Neural cell (in vitro differentiated cells): ENCODE measurements around the gene TAX1BP3. TPM values are rescaled to one million over a fixed set of nuclear protein-coding genes. Genes with fewer than 3 reads are reported as not detected.

Source experiments
- H2AFZ ChIP-seq: fragments of 200-600, 300-800 bp; sonication (generic), shearing (Covaris generic); 2 replicates; pipeline ENCODE4 v1.6.0; 2014; ENCODE audit warnings: low read depth, mild to moderate bottlenecking, antibody characterized with exemption, low read length, moderate library complexity
- H3F3A ChIP-seq: fragments of 200-600 bp; shearing (Covaris generic); 2 replicates; pipeline ENCODE4 v1.6.1; 2016; ENCODE audit warnings: mild to moderate bottlenecking, moderate library complexity, mixed read lengths, antibody characterized with exemption, low read length; ENCODE audit not compliant: insufficient read depth, poor library complexity, severe bottlenecking
- H3K27ac ChIP-seq: fragments of 200-600, 300-800 bp; sonication (generic), shearing (Covaris generic); 2 replicates; pipeline ENCODE4 v1.5.1; 2014; ENCODE audit warnings: mild to moderate bottlenecking, low read length, moderate library complexity
- H3K27me3 ChIP-seq: fragments of 300-800, 200-600 bp; sonication (generic), shearing (Covaris generic); 2 replicates; pipeline ENCODE4 v1.6.0; 2014; ENCODE audit warnings: mild to moderate bottlenecking, low read depth, low read length, moderate library complexity; ENCODE audit not compliant: insufficient read depth
- H3K36me3 ChIP-seq: fragments of 300-800, 200-600 bp; sonication (generic), shearing (Covaris generic); 2 replicates; pipeline ENCODE4 v1.5.1; 2014; ENCODE audit warnings: mild to moderate bottlenecking, antibody characterized with exemption, low read length, moderate library complexity; ENCODE audit not compliant: insufficient read depth
- H3K4me2 ChIP-seq: fragments of 300-800, 200-600 bp; sonication (generic), shearing (Covaris generic); 2 replicates; pipeline ENCODE4 v1.6.0; 2014; ENCODE audit warnings: mild to moderate bottlenecking, low read length
- H3K4me3 ChIP-seq: fragments of 300-800, 200-600 bp; sonication (generic), shearing (Covaris generic); 2 replicates; pipeline ENCODE4 v1.5.1; 2014; ENCODE audit warnings: mild to moderate bottlenecking, low read length, moderate library complexity
- H3K79me2 ChIP-seq: fragments of 200-600 bp; shearing (Covaris generic); replicated peaks from 2 replicates; pipeline ENCODE4 v1.6.0; 2014; ENCODE audit warnings: mild to moderate bottlenecking, low read length, moderate library complexity; ENCODE audit not compliant: insufficient read depth
- H3K9ac ChIP-seq: fragments of 300-800, 200-600 bp; sonication (generic), shearing (Covaris generic); 2 replicates; pipeline ENCODE4 v1.6.1; 2016; ENCODE audit warnings: mild to moderate bottlenecking, low read length, mixed read lengths
- H3K9me2 ChIP-seq: fragments of 200-600 bp; shearing (Covaris generic); 2 replicates; pipeline ENCODE4 v1.6.1; 2016; ENCODE audit warnings: mild to moderate bottlenecking, low read length, mixed read lengths; ENCODE audit not compliant: insufficient read depth
- H3K9me3 ChIP-seq: fragments of 200-600, 300-800 bp; sonication (generic), shearing (Covaris generic); 2 replicates; pipeline ENCODE4 v1.6.1; 2016; ENCODE audit warnings: mild to moderate bottlenecking, mixed run types, low read length, moderate library complexity, mixed read lengths
- H4K20me1 ChIP-seq: fragments of 200-600 bp; shearing (Covaris generic); 2 replicates; pipeline ENCODE4 v1.6.1; 2016; ENCODE audit warnings: mild to moderate bottlenecking, mixed run types; ENCODE audit not compliant: insufficient read depth
- EP300 ChIP-seq: fragments of 450-650 bp; conservative IDR thresholded peaks from 2 replicates; pipeline ENCODE4 v1.6.1; 2014; ENCODE audit warnings: antibody characterized with exemption, mild to moderate bottlenecking, moderate library complexity; ENCODE audit not compliant: poor library complexity, severe bottlenecking
- EZH2 ChIP-seq: fragments of 200-600, 300-800 bp; shearing (Covaris generic), sonication (generic); IDR thresholded peaks from 2 replicates; pipeline ENCODE4 v1.6.1; 2014; ENCODE audit warnings: antibody characterized with exemption, low read length, borderline replicate concordance, mild to moderate bottlenecking; ENCODE audit not compliant: insufficient read depth, poor library complexity, severe bottlenecking
- MXI1 ChIP-seq: fragments of 450-650 bp; conservative IDR thresholded peaks from 2 replicates; pipeline ENCODE4 v1.6.1; 2014; ENCODE audit warnings: antibody characterized with exemption, mild to moderate bottlenecking; ENCODE audit not compliant: poor library complexity, severe bottlenecking
- POLR2AphosphoS5 ChIP-seq: IDR thresholded peaks from 2 replicates; pipeline ENCODE4 v1.6.1; 2012
- RAD21 ChIP-seq: fragments of 450-650 bp; conservative IDR thresholded peaks from 2 replicates; pipeline ENCODE4 v1.6.1; 2014; ENCODE audit warnings: antibody characterized with exemption, mild to moderate bottlenecking, moderate library complexity
- SMC3 ChIP-seq: fragments of 450-650 bp; conservative IDR thresholded peaks from 2 replicates; pipeline ENCODE4 v1.6.1; 2014; ENCODE audit warnings: antibody characterized with exemption, mild to moderate bottlenecking, moderate library complexity; ENCODE audit not compliant: poor library complexity
- TAF1 ChIP-seq: IDR thresholded peaks from 2 replicates; pipeline ENCODE4 v1.6.1; 2012; ENCODE audit warnings: low read depth
- polyA plus RNA-seq: library from polyadenylated mRNA; depleted of rRNA; stranded (reverse); fragments of >200 nt; gene quantifications from 2 replicates; pipeline ENCODE4 v1.2.3, GENCODE V29; 2014
- TF ChIP-seq, protein P1 (sequence below): IDR thresholded peaks from 2 replicates; pipeline ENCODE4 v1.6.1; 2012; ENCODE audit warnings: borderline replicate concordance
- TF ChIP-seq, protein P2 (sequence below): fragments of 450-650 bp; IDR thresholded peaks from 2 replicates; pipeline ENCODE4 v1.5.1; 2014; ENCODE audit warnings: antibody characterized with exemption, mild to moderate bottlenecking, moderate library complexity; ENCODE audit not compliant: poor library complexity, severe bottlenecking

Gene TAX1BP3
- polyA plus RNA-seq, 1 donor from 2014 or later: 79.2 TPM

DNA sequence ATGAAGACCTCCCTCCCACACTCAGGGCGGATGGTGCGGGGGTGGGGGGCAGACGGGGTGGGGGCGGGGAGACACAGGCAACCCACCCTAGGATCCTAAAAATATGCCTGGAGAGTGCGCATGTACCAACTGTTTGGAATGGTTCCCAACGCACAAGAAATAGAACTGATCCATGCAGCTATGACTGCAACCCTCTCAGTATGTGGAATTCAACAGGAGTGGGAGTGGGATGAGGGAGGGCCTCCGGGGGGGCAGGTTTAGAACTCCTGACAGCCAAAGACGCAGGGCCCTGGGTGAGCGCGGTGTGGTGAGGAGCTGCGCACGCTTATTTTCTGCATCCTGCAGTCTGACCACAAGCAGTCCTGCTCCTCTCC lies 28.7 kb upstream of the TAX1BP3 start:
- H3K79me2 ChIP-seq: no peaks in the 10 kb centered on the region
- TF ChIP-seq POLR2AphosphoS5: no peak
- no peak for TF ChIP-seq TAF1
- no peak for TF ChIP-seq EZH2
- TF ChIP-seq RAD21: no peak
- H3K36me3 ChIP-seq: no peaks in the 10 kb centered on the region
- H3K4me2 ChIP-seq: no peak overlapping the region
- H3K9me3 ChIP-seq: no peaks in the 10 kb centered on the region
- H3K4me3 ChIP-seq: no peak overlapping the region
- peaks cover 27% of the 10 kb centered on the region for H3K27me3 ChIP-seq
- H3F3A ChIP-seq: no peaks in the 10 kb centered on the region
- H3K9me2 ChIP-seq: no peaks in the 10 kb centered on the region
- H4K20me1 ChIP-seq: no peaks in the 10 kb centered on the region
- no peak overlapping the region for H2AFZ ChIP-seq
- no peak overlapping the region for H3K9ac ChIP-seq
- H3K27ac ChIP-seq: no peak overlapping the region

DNA sequence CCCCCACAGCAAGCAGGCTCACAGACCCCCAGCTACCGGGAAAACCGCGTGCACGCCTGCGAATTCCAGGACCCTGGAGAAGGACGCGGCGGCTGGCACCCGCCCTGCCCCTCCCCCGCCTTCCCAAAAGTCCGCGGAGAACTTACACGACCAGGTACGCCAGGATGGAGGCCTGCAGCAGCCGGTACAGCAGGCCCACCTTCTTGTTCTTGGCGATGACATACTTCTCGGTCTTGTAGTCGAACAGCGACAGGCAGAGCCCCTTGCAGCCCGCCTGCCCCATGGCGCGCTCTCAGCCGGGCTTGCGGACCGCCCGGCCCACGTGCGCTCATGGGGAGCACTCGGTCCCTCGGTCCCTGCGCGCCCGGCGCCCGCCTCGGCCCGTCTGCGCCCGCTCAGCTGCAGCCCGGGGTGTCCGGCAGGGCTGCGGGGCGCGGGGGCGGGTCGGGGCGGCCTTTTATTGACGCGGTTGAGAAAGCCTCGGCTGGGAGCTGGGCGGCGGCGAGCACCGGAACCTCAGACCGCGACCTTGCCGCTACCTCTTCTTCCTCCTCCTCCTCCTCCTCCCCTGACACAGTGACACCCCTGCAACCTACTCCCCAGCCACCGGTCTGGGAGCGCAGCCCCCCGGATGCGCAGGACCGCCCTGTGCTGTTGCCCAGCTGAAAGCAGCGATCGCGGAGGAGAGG lies 27.5 kb upstream of the TAX1BP3 start, which contains the start of gene P2RX5:
TSS of gene P2RX5 (minus strand) at position 433 of the 689 bp plus-strand sequence. CDS start at position 283, 150 bp downstream.
- Histone ChIP-seq H3K79me2 (no peaks in the 10 kb centered on the region), H3F3A (no peaks in the 10 kb centered on the region), H3K4me2 (no peak within 1 kb of the TSS), H3K27me3 (peaks cover 27% of the 10 kb centered on the region), H3K9ac (peak within 1 kb of the TSS; percentile 34), H3K9me3 (no peaks in the 10 kb centered on the region), H2AFZ (no peak within 1 kb of the TSS), H3K4me3 (peak within 1 kb of the TSS; percentile 63), H3K27ac (no peak within 1 kb of the TSS), H4K20me1 (no peaks in the 10 kb centered on the region), H3K36me3 (no peaks in the 10 kb centered on the region), H3K9me2 (no peaks in the 10 kb centered on the region)
- no peak for TF ChIP-seq TAF1
- TF ChIP-seq RAD21: no peak
- TF ChIP-seq, protein P1, sequence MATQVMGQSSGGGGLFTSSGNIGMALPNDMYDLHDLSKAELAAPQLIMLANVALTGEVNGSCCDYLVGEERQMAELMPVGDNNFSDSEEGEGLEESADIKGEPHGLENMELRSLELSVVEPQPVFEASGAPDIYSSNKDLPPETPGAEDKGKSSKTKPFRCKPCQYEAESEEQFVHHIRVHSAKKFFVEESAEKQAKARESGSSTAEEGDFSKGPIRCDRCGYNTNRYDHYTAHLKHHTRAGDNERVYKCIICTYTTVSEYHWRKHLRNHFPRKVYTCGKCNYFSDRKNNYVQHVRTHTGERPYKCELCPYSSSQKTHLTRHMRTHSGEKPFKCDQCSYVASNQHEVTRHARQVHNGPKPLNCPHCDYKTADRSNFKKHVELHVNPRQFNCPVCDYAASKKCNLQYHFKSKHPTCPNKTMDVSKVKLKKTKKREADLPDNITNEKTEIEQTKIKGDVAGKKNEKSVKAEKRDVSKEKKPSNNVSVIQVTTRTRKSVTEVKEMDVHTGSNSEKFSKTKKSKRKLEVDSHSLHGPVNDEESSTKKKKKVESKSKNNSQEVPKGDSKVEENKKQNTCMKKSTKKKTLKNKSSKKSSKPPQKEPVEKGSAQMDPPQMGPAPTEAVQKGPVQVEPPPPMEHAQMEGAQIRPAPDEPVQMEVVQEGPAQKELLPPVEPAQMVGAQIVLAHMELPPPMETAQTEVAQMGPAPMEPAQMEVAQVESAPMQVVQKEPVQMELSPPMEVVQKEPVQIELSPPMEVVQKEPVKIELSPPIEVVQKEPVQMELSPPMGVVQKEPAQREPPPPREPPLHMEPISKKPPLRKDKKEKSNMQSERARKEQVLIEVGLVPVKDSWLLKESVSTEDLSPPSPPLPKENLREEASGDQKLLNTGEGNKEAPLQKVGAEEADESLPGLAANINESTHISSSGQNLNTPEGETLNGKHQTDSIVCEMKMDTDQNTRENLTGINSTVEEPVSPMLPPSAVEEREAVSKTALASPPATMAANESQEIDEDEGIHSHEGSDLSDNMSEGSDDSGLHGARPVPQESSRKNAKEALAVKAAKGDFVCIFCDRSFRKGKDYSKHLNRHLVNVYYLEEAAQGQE: no peak
- TF ChIP-seq, protein P2, sequence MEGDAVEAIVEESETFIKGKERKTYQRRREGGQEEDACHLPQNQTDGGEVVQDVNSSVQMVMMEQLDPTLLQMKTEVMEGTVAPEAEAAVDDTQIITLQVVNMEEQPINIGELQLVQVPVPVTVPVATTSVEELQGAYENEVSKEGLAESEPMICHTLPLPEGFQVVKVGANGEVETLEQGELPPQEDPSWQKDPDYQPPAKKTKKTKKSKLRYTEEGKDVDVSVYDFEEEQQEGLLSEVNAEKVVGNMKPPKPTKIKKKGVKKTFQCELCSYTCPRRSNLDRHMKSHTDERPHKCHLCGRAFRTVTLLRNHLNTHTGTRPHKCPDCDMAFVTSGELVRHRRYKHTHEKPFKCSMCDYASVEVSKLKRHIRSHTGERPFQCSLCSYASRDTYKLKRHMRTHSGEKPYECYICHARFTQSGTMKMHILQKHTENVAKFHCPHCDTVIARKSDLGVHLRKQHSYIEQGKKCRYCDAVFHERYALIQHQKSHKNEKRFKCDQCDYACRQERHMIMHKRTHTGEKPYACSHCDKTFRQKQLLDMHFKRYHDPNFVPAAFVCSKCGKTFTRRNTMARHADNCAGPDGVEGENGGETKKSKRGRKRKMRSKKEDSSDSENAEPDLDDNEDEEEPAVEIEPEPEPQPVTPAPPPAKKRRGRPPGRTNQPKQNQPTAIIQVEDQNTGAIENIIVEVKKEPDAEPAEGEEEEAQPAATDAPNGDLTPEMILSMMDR: no peak
- TF ChIP-seq MXI1: no peak
- TF ChIP-seq POLR2AphosphoS5: no peak
- no peak for TF ChIP-seq EZH2
- TF ChIP-seq SMC3: no peak
- no peak for TF ChIP-seq EP300
